ENCODE measurements around the gene PHKB.

- TF ChIP-seq CTCF (IDR thresholded peaks at IDR 0.05; ENCODE audit: low read depth, low read length, poor library complexity, severe bottlenecking) (no peak), EZH2phosphoT487 (IDR thresholded peaks at IDR 0.05; ENCODE audit: borderline replicate concordance, low read length) (no peak)
These were observed 183.0 kb downstream of the PHKB start for GRCh38 chr16:47644166-47644565.

Data from DOHH2 (cell line).